A673 (cell line): ENCODE data around the gene LAGE3. TPM values are rescaled to one million over a fixed set of nuclear protein-coding genes. Genes with fewer than 3 reads are reported as not detected.

Experiments used
- BruUV-seq: library from RNA; stranded (reverse); fragments of 400-500 nt; replicated peaks from 2 replicates; lab custom pipeline; 2021; lab: Mats Ljungman, UMichigan
- CTCF ChIA-PET: fragments of 300-600 bp; sonication (Branson Sonifier 250); formaldehyde crosslinking; loops from one replicate; lab custom pipeline; 2022; ENCODE audit warnings: antibody characterized with exemption; lab: Charles Lee
- POLR2A ChIA-PET: fragments of 300-600 bp; sonication (Branson Sonifier 250); formaldehyde crosslinking; loops from one replicate; lab custom pipeline; 2022; ENCODE audit warnings: antibody characterized with exemption; ENCODE audit not compliant: low non-redundant PET; lab: Charles Lee
- DNase-seq: peaks from one replicate; pipeline ENCODE4 v3.0.0-alpha.2; 2015; ENCODE audit warnings: low spot score
- H3K27ac ChIP-seq: fragments of 200-600 bp; sonication (generic); 2 replicates; pipeline ENCODE4 v1.5.1; 2016; ENCODE audit warnings: mixed run types, low read depth, mild to moderate bottlenecking, mixed read lengths, antibody characterized with exemption, low read length; ENCODE audit not compliant: poor library complexity, severe bottlenecking
- H3K27me3 ChIP-seq: fragments of 200-600 bp; sonication (generic); replicated peaks from 2 replicates; pipeline ENCODE4 v1.6.1; 2017; ENCODE audit warnings: mixed run types, low read depth, mild to moderate bottlenecking, mixed read lengths, antibody characterized with exemption, low read length; ENCODE audit not compliant: insufficient read depth, poor library complexity
- H3K36me3 ChIP-seq: fragments of 200-600 bp; sonication (generic); 2 replicates; pipeline ENCODE4 v1.6.1; 2016; ENCODE audit warnings: mixed run types, mild to moderate bottlenecking, mixed read lengths, antibody characterized with exemption, low read length; ENCODE audit not compliant: insufficient read depth, poor library complexity, severe bottlenecking
- H3K4me1 ChIP-seq: fragments of 200-600 bp; sonication (generic); 2 replicates; pipeline ENCODE4 v1.6.1; 2017; ENCODE audit warnings: mixed run types, mild to moderate bottlenecking, mixed read lengths, antibody characterized with exemption, low read length; ENCODE audit not compliant: insufficient read depth, poor library complexity, severe bottlenecking
- H3K4me3 ChIP-seq: fragments of 200-600 bp; sonication (generic); 2 replicates; pipeline ENCODE4 v1.5.1; 2016; ENCODE audit warnings: low read depth, mixed run types, mild to moderate bottlenecking, mixed read lengths, low read length; ENCODE audit not compliant: poor library complexity, severe bottlenecking
- H3K9me3 ChIP-seq: fragments of 200-600 bp; sonication (generic); 2 replicates; pipeline ENCODE4 v1.6.1; 2016; ENCODE audit warnings: mixed run types, low read depth, mild to moderate bottlenecking, mixed read lengths, antibody characterized with exemption, low read length; ENCODE audit not compliant: poor library complexity, severe bottlenecking
- EZH2 ChIP-seq: fragments of 200-600 bp; sonication (generic); IDR thresholded peaks from 2 replicates; pipeline ENCODE4 v1.6.1; 2017; ENCODE audit warnings: borderline replicate concordance, low read depth, mild to moderate bottlenecking, mixed read lengths, antibody characterized with exemption, low read length; ENCODE audit not compliant: poor library complexity, severe bottlenecking
- intact Hi-C: fragments of 100-400 bp; cut with micrococcal nuclease; formaldehyde crosslinking; loops from one replicate; pipeline ENCODE4 v1.10.0; 2022; ENCODE audit not compliant: unreplicated experiment
- total RNA-seq: library from RNA; stranded (reverse); gene quantifications from 2 replicates; pipeline ENCODE4 v1.2.3, GENCODE V29; 2021
- TF ChIP-seq, protein P1 (sequence below): fragments of 300-800, 200-600 bp; sonication (generic); conservative IDR thresholded peaks from 2 replicates; pipeline ENCODE4 v1.5.1; 2017; ENCODE audit warnings: low read depth, mild to moderate bottlenecking, antibody characterized with exemption, low read length, moderate library complexity, mixed read lengths

Gene LAGE3
- total RNA-seq, 1 experiment from 2014 or later: 34.6 TPM

- ChIA-PET POLR2A (no interaction called here), CTCF (no interaction called here)
- Histone ChIP-seq H3K36me3 (peaks cover 4% of the 10 kb centered on the region), H3K9me3 (no peaks in the 10 kb centered on the region), H3K4me3 (no peak overlapping the region), H3K27me3 (no peaks in the 10 kb centered on the region), H3K4me1 (no peaks in the 10 kb centered on the region), H3K27ac (no peak overlapping the region)
- TF ChIP-seq EZH2: no peak
- TF ChIP-seq, protein P1, sequence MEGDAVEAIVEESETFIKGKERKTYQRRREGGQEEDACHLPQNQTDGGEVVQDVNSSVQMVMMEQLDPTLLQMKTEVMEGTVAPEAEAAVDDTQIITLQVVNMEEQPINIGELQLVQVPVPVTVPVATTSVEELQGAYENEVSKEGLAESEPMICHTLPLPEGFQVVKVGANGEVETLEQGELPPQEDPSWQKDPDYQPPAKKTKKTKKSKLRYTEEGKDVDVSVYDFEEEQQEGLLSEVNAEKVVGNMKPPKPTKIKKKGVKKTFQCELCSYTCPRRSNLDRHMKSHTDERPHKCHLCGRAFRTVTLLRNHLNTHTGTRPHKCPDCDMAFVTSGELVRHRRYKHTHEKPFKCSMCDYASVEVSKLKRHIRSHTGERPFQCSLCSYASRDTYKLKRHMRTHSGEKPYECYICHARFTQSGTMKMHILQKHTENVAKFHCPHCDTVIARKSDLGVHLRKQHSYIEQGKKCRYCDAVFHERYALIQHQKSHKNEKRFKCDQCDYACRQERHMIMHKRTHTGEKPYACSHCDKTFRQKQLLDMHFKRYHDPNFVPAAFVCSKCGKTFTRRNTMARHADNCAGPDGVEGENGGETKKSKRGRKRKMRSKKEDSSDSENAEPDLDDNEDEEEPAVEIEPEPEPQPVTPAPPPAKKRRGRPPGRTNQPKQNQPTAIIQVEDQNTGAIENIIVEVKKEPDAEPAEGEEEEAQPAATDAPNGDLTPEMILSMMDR: no peak
- no TSS peak for BruUV-seq
- intact Hi-C loops: no loop called here
- no peak for DNase-seq
These were observed 26.3 kb downstream of the LAGE3 start for GRCh38 chrX:154452823-154453222.

- Histone ChIP-seq H3K27me3 (no peaks in the 10 kb centered on the region), H3K4me3 (no peak overlapping the region), H3K9me3 (no peaks in the 10 kb centered on the region), H3K4me1 (no peaks in the 10 kb centered on the region), H3K36me3 (peaks cover 4% of the 10 kb centered on the region), H3K27ac (no peak overlapping the region)
- ChIA-PET CTCF (no interaction called here), POLR2A (no interaction called here)
- no peak for DNase-seq
- TF ChIP-seq, protein P1: no peak
- TF ChIP-seq EZH2: no peak
- intact Hi-C loops: no loop called here
- no TSS peak for BruUV-seq
These were observed 28.8 kb downstream of the LAGE3 start for GRCh38 chrX:154450312-154450711.

DNA sequence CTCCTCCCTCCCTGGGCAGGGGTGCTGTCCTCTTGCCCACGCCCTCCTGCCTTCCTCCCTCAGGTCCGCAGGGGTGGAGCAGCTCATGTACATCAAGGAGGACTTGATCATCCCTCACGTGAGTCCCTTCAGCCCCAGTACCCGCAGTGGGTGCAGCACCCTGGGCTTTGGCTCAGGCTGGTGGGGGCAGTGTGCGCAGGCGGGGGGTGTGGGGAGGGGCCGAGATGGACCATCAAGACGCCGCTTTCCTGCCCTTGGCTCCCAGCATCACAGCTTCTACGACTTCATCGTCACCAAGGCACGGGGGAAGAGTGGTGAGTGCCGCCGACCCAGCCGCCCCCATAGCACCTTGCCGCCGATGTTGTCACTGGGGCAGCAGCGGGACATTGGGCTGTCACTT, 29.5 kb downstream of the LAGE3 start:
- CTCF ChIA-PET: no interaction called here
- Histone ChIP-seq H3K9me3 (no peaks in the 10 kb centered on the region), H3K36me3 (peaks cover 4% of the 10 kb centered on the region), H3K27me3 (no peaks in the 10 kb centered on the region), H3K27ac (no peak overlapping the region), H3K4me3 (no peak overlapping the region), H3K4me1 (peaks cover 6% of the 10 kb centered on the region)
- DNase-seq: no peak
- intact Hi-C loops: no loop called here
- no TSS peak for BruUV-seq
- POLR2A ChIA-PET: no interaction called here
- TF ChIP-seq EZH2: no peak
- TF ChIP-seq, protein P1: no peak
